ENCODE results near the gene DEPDC7.

DEPDC7 gene

GRCh38 chr11:33001281-33001680 lies 14.4 kb upstream of the DEPDC7 start:
- no peak overlapping the region for H3K27ac Mint-ChIP-seq
- peaks cover 5% of the 10 kb centered on the region for H3K4me1 Mint-ChIP-seq
- no peak for TF ChIP-seq CTCF (IDR thresholded peaks at IDR 0.05; ENCODE audit: unreplicated experiment in 3 of 3)
- peaks cover 4% of the 10 kb centered on the region for H3K27me3 Mint-ChIP-seq (ENCODE audit: low read depth)
- H3K4me3 Mint-ChIP-seq, result no peak overlapping the region
- H3K9me3 Mint-ChIP-seq, result peaks cover 27% of the 10 kb centered on the region
- H3K36me3 Mint-ChIP-seq (ENCODE audit: low read depth), result peaks cover 5% of the 10 kb centered on the region

GRCh38 chr11:33001751-33002542 lies 13.7 kb upstream of the DEPDC7 start:
- H3K27me3 Mint-ChIP-seq (ENCODE audit: low read depth), result no peaks in the 10 kb centered on the region
- H3K4me1 Mint-ChIP-seq, result peaks cover 5% of the 10 kb centered on the region
- TF ChIP-seq CTCF (IDR thresholded peaks at IDR 0.05; ENCODE audit: unreplicated experiment in 3 of 3), result no peak
- H3K9me3 Mint-ChIP-seq, result peaks cover 24% of the 10 kb centered on the region
- peaks cover 5% of the 10 kb centered on the region for H3K36me3 Mint-ChIP-seq (ENCODE audit: low read depth)
- no peak overlapping the region for H3K27ac Mint-ChIP-seq
- no peak overlapping the region for H3K4me3 Mint-ChIP-seq

GRCh38 chr11:33005175-33005574 lies 10.5 kb upstream of the DEPDC7 start:
- H3K4me3 Mint-ChIP-seq, result no peak overlapping the region
- H3K9me3 Mint-ChIP-seq, result peaks cover 5% of the 10 kb centered on the region
- H3K27me3 Mint-ChIP-seq (ENCODE audit: low read depth), result no peaks in the 10 kb centered on the region
- no peak for TF ChIP-seq CTCF (IDR thresholded peaks at IDR 0.05; ENCODE audit: unreplicated experiment in 3 of 3)
- no peak overlapping the region for H3K27ac Mint-ChIP-seq
- H3K4me1 Mint-ChIP-seq, result peaks cover 5% of the 10 kb centered on the region
- peaks cover under 1% of the 10 kb centered on the region for H3K36me3 Mint-ChIP-seq (ENCODE audit: low read depth)

GRCh38 chr11:33006010-33006409 lies 9.7 kb upstream of the DEPDC7 start:
- H3K27ac Mint-ChIP-seq, result no peak overlapping the region
- no peak overlapping the region for H3K4me3 Mint-ChIP-seq
- no peak for TF ChIP-seq CTCF (IDR thresholded peaks at IDR 0.05; ENCODE audit: unreplicated experiment in 3 of 3)
- H3K9me3 Mint-ChIP-seq, result peaks cover 4% of the 10 kb centered on the region
- peaks cover 5% of the 10 kb centered on the region for H3K4me1 Mint-ChIP-seq
- no peaks in the 10 kb centered on the region for H3K36me3 Mint-ChIP-seq (ENCODE audit: low read depth)
- H3K27me3 Mint-ChIP-seq (ENCODE audit: low read depth), result no peaks in the 10 kb centered on the region

GRCh38 chr11:33013755-33014154 lies 1.9 kb upstream of the DEPDC7 start:
- Mint-ChIP-seq H3K27ac (peak overlapping the region in 1 of 3 experiments; percentile 57), H3K9me3 (no peaks in the 10 kb centered on the region), H3K27me3 (ENCODE audit: low read depth) (peaks cover 10% of the 10 kb centered on the region), H3K36me3 (ENCODE audit: low read depth) (no peaks in the 10 kb centered on the region), H3K4me3 (peak overlapping the region; percentile 64 to 77 (median 77)), H3K4me1 (peaks cover 26% of the 10 kb centered on the region)
- TF ChIP-seq CTCF (IDR thresholded peaks at IDR 0.05; ENCODE audit: unreplicated experiment in 3 of 3), result no peak

GRCh38 chr11:33016654-33017053 lies 976 bp downstream of the DEPDC7 start:
- H3K9me3 Mint-ChIP-seq, result no peaks in the 10 kb centered on the region
- H3K36me3 Mint-ChIP-seq (ENCODE audit: low read depth), result no peaks in the 10 kb centered on the region

More at GRCh38 chr11:33016654-33017053, 976 bp downstream of the DEPDC7 start:
- H3K4me3 Mint-ChIP-seq, result peak overlapping the region; percentile 87 to 88 (median 88)
- no peak for TF ChIP-seq CTCF (IDR thresholded peaks at IDR 0.05; ENCODE audit: unreplicated experiment in 3 of 3)
- H3K27me3 Mint-ChIP-seq (ENCODE audit: low read depth), result peaks cover 11% of the 10 kb centered on the region
- H3K27ac Mint-ChIP-seq, result peak overlapping the region; percentile 62 to 85 (median 75)
- peaks cover 35% of the 10 kb centered on the region for H3K4me1 Mint-ChIP-seq
